AG04449 (cell line): ENCODE data around the gene NCOA3.

Source experiments
- CTCF ChIA-PET: fragments of 350-600 bp; formaldehyde crosslinking; extraction: SDS; loops from one replicate; lab custom pipeline; 2021; ENCODE audit warnings: antibody characterized with exemption; lab: Yijun Ruan, JAX
- POLR2A ChIA-PET: fragments of 400-600, 350-600 bp; formaldehyde crosslinking; extraction: SDS; loops from one replicate; lab custom pipeline; 2020; ENCODE audit warnings: antibody characterized with exemption, inconsistent platforms; lab: Yijun Ruan, JAX
- DNase-seq: peaks from one replicate; pipeline ENCODE4 v3.0.0-alpha.2; 2010; ENCODE audit warnings: low read depth, low spot score
- H3K4me3 ChIP-seq: 2 replicates; pipeline ENCODE4 v1.5.1; 2011; ENCODE audit warnings: low read depth, mild to moderate bottlenecking, control low read depth, low read length
- CTCF ChIP-seq: IDR thresholded peaks from one replicate; pipeline ENCODE4 v1.5.1; 2011; ENCODE audit warnings: mild to moderate bottlenecking, moderate library complexity, low read length, control low read depth, inconsistent platforms; ENCODE audit not compliant: insufficient read depth; ENCODE audit errors: missing control alignments

NCOA3 gene

GRCh38 chr20:47545499-47545898 is 43.8 kb downstream of the NCOA3 start:
- POLR2A ChIA-PET, result no interaction called here
- TF ChIP-seq CTCF, result no peak
- no peak overlapping the region for H3K4me3 ChIP-seq
- CTCF ChIA-PET, result interaction anchor here (1.0 kb wide), 1 partner anchor 15 kb away, joined by 4 read pairs; no protein-coding TSS in a partner anchor
- no peak for DNase-seq

GRCh38 chr20:47546184-47547033 is 44.7 kb downstream of the NCOA3 start:
- DNase-seq, result peak; percentile 86
- POLR2A ChIA-PET, result no interaction called here
- CTCF ChIA-PET, result no interaction called here
- no peak for TF ChIP-seq CTCF
- peak overlapping the region; percentile 20; the same call in 1 of the 2 replicates for H3K4me3 ChIP-seq

- ChIA-PET CTCF (no interaction called here), POLR2A (no interaction called here)
- no peak overlapping the region for H3K4me3 ChIP-seq
- no peak for DNase-seq
- TF ChIP-seq CTCF, result no peak
Observed at GRCh38 chr20:47547034-47547387, 45.3 kb downstream of the NCOA3 start.

- ChIA-PET CTCF (interaction anchor here (1.0 kb wide), 1 partner anchor 13 kb away, joined by 5 read pairs; no protein-coding TSS in a partner anchor), POLR2A (no interaction called here)
- H3K4me3 ChIP-seq, result no peak overlapping the region
- no peak for DNase-seq
- TF ChIP-seq CTCF, result no peak
Observed at GRCh38 chr20:47549671-47550070, 48.0 kb downstream of the NCOA3 start.

GRCh38 chr20:47551222-47551621 is 49.5 kb downstream of the NCOA3 start:
- POLR2A ChIA-PET, result no interaction called here
- H3K4me3 ChIP-seq, result no peak overlapping the region
- CTCF ChIA-PET, result no interaction called here
- TF ChIP-seq CTCF, result no peak
- no peak for DNase-seq

- CTCF ChIA-PET, result interaction anchor here (0.8 kb wide), 1 partner anchor 346 kb away, joined by 3 read pairs; no protein-coding TSS in a partner anchor
- H3K4me3 ChIP-seq, result no peak overlapping the region
- TF ChIP-seq CTCF, result no peak
- DNase-seq, result no peak
- POLR2A ChIA-PET, result interaction anchor here (0.6 kb wide), 1 partner anchor 9 kb away, joined by 3 read pairs; no protein-coding TSS in a partner anchor
Observed at GRCh38 chr20:47551841-47552240, 50.2 kb downstream of the NCOA3 start.
